Measurements from ENCODE around the gene PDGFRB. TPM values are rescaled to one million over a fixed set of nuclear protein-coding genes. Genes with fewer than 3 reads are reported as not detected.

The PDGFRB gene
- total and polyA plus RNA-seq, 2 of the 8 experiments (the other 6 are each of a cell fraction or from before 2014, with no cell fraction given) = 4.2 to 13.7 TPM

- Histone ChIP-seq H4K5ac (ENCODE audit: insufficient read length, low read depth, low read length) (no peak overlapping the region), H3K36me3 (ENCODE audit: control insufficient read depth in 2 of 4, insufficient read depth in 4 of 4, low read length in 3 of 4) (no peaks in the 10 kb centered on the region), H3K9ac (replicated peaks in 1 of 4; ENCODE audit: extremely low read depth in 1 of 4, low read depth in 3 of 4, low read length in 3 of 4) (no peak overlapping the region), H2BK15ac (ENCODE audit: low read length) (no peak overlapping the region), H3K4me3 (ENCODE audit: extremely low read depth in 1 of 4, insufficient read depth in 2 of 4, low read depth in 3 of 4, low read length in 4 of 4) (no peak overlapping the region), H3K4me1 (replicated peaks in 1 of 4; ENCODE audit: control insufficient read depth in 3 of 4, insufficient read depth in 4 of 4, low read length in 3 of 4) (peaks cover 0 to 7% (median 4%) of the 10 kb centered on the region in 4 experiments; a peak in 4 of 7 replicates), H3K27ac (ENCODE audit: low read depth, low read length) (no peak overlapping the region), H3K79me1 (ENCODE audit: low read depth, low read length) (no peaks in the 10 kb centered on the region), H4K91ac (replicated peaks; ENCODE audit: insufficient read length, low read length) (no peak overlapping the region), H3K23me2 (ENCODE audit: low read depth, low read length) (no peaks in the 10 kb centered on the region), H3K23ac (ENCODE audit: insufficient read length) (no peak overlapping the region), H3K4ac (replicated peaks; ENCODE audit: insufficient read length, low read depth, low read length) (no peak overlapping the region), H3K4me2 (ENCODE audit: insufficient read depth in 1 of 2, low read depth in 2 of 2, low read length in 2 of 2) (no peak overlapping the region), H3K27me3 (replicated peaks in 1 of 4; ENCODE audit: control insufficient read depth in 3 of 4, extremely low read depth in 1 of 4, insufficient read depth in 3 of 4, low read length in 3 of 4) (no peaks in the 10 kb centered on the region), H4K8ac (ENCODE audit: extremely low read depth, insufficient read depth, low read length) (0 out of 2 replicates have a peak overlapping the region, but pooled peaks have one; percentile 12), H3K9me3 (ENCODE audit: insufficient read depth in 2 of 2, low read depth in 1 of 2, low read length in 1 of 2) (no peaks in the 10 kb centered on the region), H2BK20ac (ENCODE audit: low read length) (no peak overlapping the region), H3K56ac (replicated peaks; ENCODE audit: insufficient read length, low read depth, low read length) (no peak overlapping the region), H2BK120ac (replicated peaks; ENCODE audit: low read depth, low read length) (no peak overlapping the region), H2BK12ac (ENCODE audit: low read depth, low read length) (no peak overlapping the region), H2BK5ac (ENCODE audit: low read depth, low read length) (no peak overlapping the region), H3K79me2 (ENCODE audit: control insufficient read depth in 1 of 2, insufficient read depth in 2 of 2, low read length in 2 of 2) (no peaks in the 10 kb centered on the region), H3K18ac (ENCODE audit: extremely low read depth, low read length) (no peak overlapping the region), H3K14ac (ENCODE audit: insufficient read length) (no peak overlapping the region), H2AK5ac (ENCODE audit: low read depth, low read length) (no peak overlapping the region), H2AFZ (ENCODE audit: low read length) (no peak overlapping the region), H4K20me1 (replicated peaks in 1 of 2; ENCODE audit: control insufficient read depth in 1 of 2, insufficient read depth in 2 of 2, low read length in 2 of 2) (peaks cover 0 to 3% of the 10 kb centered on the region in 2 experiments)
- no peak for DNase-seq (ENCODE audit: low read depth in 1 of 2, low spot score in 2 of 2)
- CTCF ChIA-PET (ENCODE audit: partially characterized antibody) = interaction anchor here (0.6 to 16.9 kb wide), 15 partner anchors 8 to 434 kb away, joined by 3 to 188 read pairs (median 4); no protein-coding TSS in a partner anchor
- 84% methylated on average over 9 of the region's 9 CpGs; no CpG with 5 or more reads in 1 of the 2 experiments for WGBS, 2 experiments (ENCODE audit: extremely low coverage in 1 of 2, insufficient coverage in 1 of 2, insufficient read length in 1 of 2, insufficient replicate concordance in 2 of 2, low coverage in 1 of 2, low lambda C conversion rate in 2 of 2, missing lambda C conversion rate in 1 of 2)
- POLR2A ChIA-PET (ENCODE audit: partially characterized antibody) = interaction anchor here (0.7 to 1.3 kb wide), 2 partner anchors 185 to 801 kb away, joined by 3 to 4 read pairs; no protein-coding TSS in a partner anchor
- no peak for FAIRE-seq
- no peak for TF ChIP-seq EP300 (IDR thresholded peaks at IDR 0.05; ENCODE audit: borderline replicate concordance in 1 of 2, low read depth in 2 of 2, low read length in 2 of 2)
- no peak for TF ChIP-seq POLR2AphosphoS5 (IDR thresholded peaks at IDR 0.05; ENCODE audit: low read depth, low read length)
- no peak for TF ChIP-seq TAF7 (optimal IDR thresholded peaks at IDR 0.05; ENCODE audit: borderline replicate concordance, low read depth, low read length)
- no peak for TF ChIP-seq SRF (IDR thresholded peaks at IDR 0.05; ENCODE audit: low read depth, low read length)
- no peak for TF ChIP-seq SUZ12 (IDR thresholded peaks at IDR 0.05; ENCODE audit: low read length)
- TF ChIP-seq SIX5 (IDR thresholded peaks at IDR 0.05; ENCODE audit: low read depth, low read length) = no peak
- TF ChIP-seq CEBPB (IDR thresholded peaks at IDR 0.05; ENCODE audit: low read depth, low read length) = no peak
- no peak for TF ChIP-seq KDM1A (IDR thresholded peaks at IDR 0.05; ENCODE audit: borderline replicate concordance, low read length)
- TF ChIP-seq CREB1 (IDR thresholded peaks at IDR 0.05) = no peak
- TF ChIP-seq BCL11A (IDR thresholded peaks at IDR 0.05; ENCODE audit: low read depth in 2 of 2, low read length in 2 of 2) = no peak
- TF ChIP-seq JUND (IDR thresholded peaks at IDR 0.05; ENCODE audit: low read length) = no peak
- TF ChIP-seq, protein P1, sequence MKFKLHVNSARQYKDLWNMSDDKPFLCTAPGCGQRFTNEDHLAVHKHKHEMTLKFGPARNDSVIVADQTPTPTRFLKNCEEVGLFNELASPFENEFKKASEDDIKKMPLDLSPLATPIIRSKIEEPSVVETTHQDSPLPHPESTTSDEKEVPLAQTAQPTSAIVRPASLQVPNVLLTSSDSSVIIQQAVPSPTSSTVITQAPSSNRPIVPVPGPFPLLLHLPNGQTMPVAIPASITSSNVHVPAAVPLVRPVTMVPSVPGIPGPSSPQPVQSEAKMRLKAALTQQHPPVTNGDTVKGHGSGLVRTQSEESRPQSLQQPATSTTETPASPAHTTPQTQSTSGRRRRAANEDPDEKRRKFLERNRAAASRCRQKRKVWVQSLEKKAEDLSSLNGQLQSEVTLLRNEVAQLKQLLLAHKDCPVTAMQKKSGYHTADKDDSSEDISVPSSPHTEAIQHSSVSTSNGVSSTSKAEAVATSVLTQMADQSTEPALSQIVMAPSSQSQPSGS (IDR thresholded peaks at IDR 0.05; ENCODE audit: low read length) = no peak
Observed at GRCh38 chr5:150117945-150118560, 37.6 kb downstream of the PDGFRB start.

Measured in H1 (cell line).